ENCODE measurements around the gene MLN. TPM values are rescaled to one million over a fixed set of nuclear protein-coding genes. Genes with fewer than 3 reads are reported as not detected.

Gene MLN
- total RNA-seq, 1 donor from 2014 or later, result not detected

DNA sequence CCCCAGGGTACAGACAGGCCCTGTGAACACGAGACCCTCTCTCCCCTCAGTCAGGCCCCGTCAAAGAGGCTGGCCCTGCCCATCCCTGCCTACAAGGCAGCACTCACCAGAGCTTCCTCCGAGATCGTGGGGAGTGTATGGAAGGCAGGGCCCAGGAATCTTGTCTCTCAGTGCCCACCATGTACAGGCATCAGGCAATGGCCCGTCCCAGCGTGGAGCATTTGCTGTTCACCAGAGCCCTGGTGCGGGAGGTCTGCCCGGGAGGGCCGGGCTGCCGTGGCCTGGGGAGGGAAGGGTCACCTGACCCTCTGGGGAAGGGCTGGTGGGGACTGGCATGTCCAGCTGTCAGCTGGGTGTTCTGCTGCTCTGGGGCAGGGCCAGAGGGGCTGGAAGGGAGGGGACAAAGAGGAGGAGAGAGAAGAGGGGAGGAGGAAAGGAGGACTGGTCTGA, 57.1 kb downstream of the MLN start, which contains the start of gene IP6K3:
IP6K3 (minus strand) TSS at position 255 of the 450 bp plus-strand sequence. CDS start 11,429 bp downstream, outside the sequence.
- intact Hi-C loops (cut with micrococcal nuclease), result no loop called here
- DNase-seq (peak; percentile 87), ATAC-seq (peak; percentile 87)

DNA sequence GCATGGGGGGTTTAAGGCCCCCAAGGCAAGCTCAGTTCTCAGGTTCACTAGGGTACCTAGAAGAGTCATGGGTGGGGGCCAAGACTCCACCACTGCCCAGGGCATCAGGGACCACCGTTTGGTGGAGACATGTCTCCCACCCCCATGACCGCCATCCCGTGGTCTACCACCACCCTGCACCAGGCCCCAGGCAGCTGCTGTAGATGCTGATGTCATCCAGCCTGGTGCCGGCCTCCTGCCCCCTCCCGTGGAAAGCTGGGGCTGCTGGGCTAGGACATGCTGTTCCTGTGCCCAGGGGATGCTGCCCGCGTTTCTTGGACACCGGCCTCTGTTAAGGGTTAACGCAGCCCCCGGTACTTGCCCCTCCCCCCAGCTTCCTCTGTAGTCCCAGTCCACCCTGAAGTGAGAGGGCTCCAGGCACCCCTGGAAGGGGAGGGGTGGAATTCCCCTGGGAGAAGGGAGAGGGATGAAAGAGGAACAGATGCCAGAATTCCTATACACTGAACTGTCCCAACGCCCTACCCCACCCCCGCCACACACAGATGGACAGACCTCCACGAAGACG, 57.7 kb downstream of the MLN start:
- ATAC-seq (peak; percentile 81), DNase-seq (peak; percentile 89)
- intact Hi-C loops (cut with micrococcal nuclease), result no loop called here

DNA sequence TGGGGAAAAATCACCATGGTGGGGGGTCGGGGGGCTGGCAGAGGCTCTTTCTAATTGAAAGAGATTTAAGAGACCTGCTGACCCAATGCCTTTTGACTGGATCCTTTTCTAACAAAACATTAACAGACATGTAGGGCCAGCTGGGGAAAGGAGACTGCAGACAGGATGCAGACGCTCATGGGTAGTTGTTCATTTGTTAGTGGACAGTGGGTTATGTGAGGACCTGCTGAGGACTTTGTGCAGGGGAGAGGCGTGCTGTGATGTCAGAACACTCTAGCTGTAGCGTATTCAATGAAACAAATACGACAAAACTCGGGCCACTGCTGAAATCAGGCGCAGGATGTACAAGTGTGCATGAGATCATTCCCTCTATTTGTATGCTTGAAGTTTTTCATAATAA, 58.3 kb downstream of the MLN start:
- DNase-seq (no peak), ATAC-seq (no peak)
- intact Hi-C loops (cut with micrococcal nuclease), result no loop called here

DNA sequence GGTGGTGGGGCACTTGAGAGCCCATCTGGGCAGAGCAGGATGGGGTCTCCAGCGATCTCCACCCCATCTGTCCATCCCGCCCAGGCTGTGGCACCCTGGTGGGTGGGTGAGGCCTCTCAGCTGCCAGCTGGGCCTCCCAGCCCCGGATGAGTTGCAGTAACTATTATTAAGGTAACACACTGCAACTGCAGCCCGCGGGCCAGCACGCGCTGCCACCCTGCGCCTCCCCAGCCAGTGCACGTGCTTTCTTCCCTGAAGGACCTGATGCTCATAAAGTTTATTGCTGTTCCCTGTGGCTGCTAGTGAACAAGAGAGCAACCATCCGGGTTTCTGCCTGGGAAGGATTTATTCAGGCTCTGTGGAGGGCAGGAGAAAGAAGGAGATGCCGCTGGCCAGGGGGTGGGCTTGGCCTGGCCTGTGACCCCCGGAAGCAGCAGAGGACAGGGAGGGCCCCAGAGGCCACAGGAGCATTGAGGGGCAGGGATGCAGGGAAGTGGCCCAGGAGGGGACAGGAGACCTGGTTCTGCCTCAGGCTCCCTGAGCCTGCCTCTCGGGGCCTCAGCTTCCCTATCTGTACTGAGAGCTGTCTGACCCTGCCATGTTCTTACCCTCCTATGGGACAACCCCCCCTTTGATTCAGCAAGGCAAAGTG, 58.8 kb downstream of the MLN start:
- intact Hi-C loops (cut with micrococcal nuclease), result no loop called here
- ATAC-seq (peak; percentile 21), DNase-seq (peak; percentile 59)

Other genes starting within 250 kb of the MLN start
- 23.1 TPM for gene BAK1, start 223.7 kb downstream of the MLN start, total RNA-seq
- gene ITPR3, start 182.7 kb downstream of the MLN start, total RNA-seq, result 6.1 TPM
- 190 TPM for gene UQCC2, start 92.3 kb downstream of the MLN start, total RNA-seq
- 47.5 TPM for gene IP6K3, start 57.1 kb downstream of the MLN start, total RNA-seq
- gene LEMD2, start 14.9 kb downstream of the MLN start, total RNA-seq, result 22.5 TPM